ENCODE measurements around the gene NELL1.

DNA sequence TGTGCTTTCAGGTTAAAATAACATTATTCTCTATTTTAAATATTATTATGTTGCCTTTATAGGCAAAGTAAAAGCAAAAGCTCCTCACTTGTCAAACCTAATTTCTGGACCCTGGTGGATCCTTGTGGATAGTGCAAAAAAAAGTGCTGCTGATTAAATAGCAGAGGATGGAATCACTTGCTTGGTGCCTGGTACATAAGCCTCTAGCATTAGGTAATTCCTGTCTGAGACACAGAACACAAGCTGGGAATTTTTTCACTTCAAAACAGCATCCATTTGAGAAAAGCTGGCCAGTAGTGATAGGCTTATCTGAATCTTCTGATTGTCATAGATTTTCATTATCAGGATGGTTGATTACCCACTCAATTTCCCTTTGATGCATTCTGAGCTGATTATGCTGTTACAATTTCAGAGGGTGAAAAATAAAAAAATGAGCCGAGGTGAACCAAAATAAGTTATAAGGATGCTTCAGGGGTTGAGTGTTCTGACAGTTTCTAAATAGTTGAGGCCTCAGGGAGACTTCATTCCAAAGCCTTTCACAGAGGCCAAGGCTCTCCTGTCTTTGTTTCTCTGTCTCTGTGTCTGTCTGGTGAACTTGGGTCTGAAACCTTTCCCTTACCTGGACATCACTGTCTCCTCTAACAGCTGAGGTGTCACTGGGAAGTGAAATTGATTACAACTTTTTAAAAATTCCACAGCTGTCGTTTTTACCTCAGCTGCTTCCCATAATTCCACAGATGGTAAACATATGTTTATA is 242.9 kb downstream of the NELL1 start:
- TF ChIP-seq TARDBP (IDR thresholded peaks at IDR 0.05) (no peak), FOXK2 (IDR thresholded peaks at IDR 0.05) (no peak), SUZ12 (IDR thresholded peaks at IDR 0.05) (no peak), CTBP1 (IDR thresholded peaks at IDR 0.05; ENCODE audit: borderline replicate concordance) (no peak), FOXA1 (IDR thresholded peaks at IDR 0.05) (no peak), HDGF (IDR thresholded peaks at IDR 0.05; ENCODE audit: borderline replicate concordance) (no peak), ZNF384 (IDR thresholded peaks at IDR 0.05) (no peak), BHLHE40 (IDR thresholded peaks at IDR 0.05; ENCODE audit: borderline replicate concordance) (no peak)

Data from HEK293T (cell line).